H9 (cell line): ENCODE measurements around the gene ATG7. TPM values are rescaled to one million over a fixed set of nuclear protein-coding genes. Genes with fewer than 3 reads are reported as not detected.

Experiments
- DNase-seq: peaks from one replicate; pipeline ENCODE4 v3.0.0-alpha.2; 2017
- H2AFZ ChIP-seq: one replicate; pipeline ENCODE4 v1.6.1; 2013; ENCODE audit warnings: mild to moderate bottlenecking, low read length, control low read depth, moderate library complexity
- H2AK5ac ChIP-seq: 2 replicates; pipeline ENCODE4 v1.6.1; 2013; ENCODE audit warnings: low read length, control low read depth, mixed read lengths; ENCODE audit not compliant: insufficient read length
- H2BK120ac ChIP-seq: one replicate; pipeline ENCODE4 v1.6.1; 2013; ENCODE audit warnings: low read depth, mild to moderate bottlenecking, low read length, control low read depth, inconsistent platforms; ENCODE audit not compliant: poor library complexity, severe bottlenecking
- H2BK12ac ChIP-seq: 2 replicates; pipeline ENCODE4 v1.6.1; 2013; ENCODE audit warnings: low read length, control low read depth, mixed read lengths, low read depth; ENCODE audit not compliant: insufficient read length
- H2BK15ac ChIP-seq: 2 replicates; pipeline ENCODE4 v1.6.1; 2013; ENCODE audit warnings: low read depth, low read length, control low read depth
- H2BK20ac ChIP-seq: one replicate; pipeline ENCODE4 v1.6.1; 2013; ENCODE audit warnings: low read depth, mild to moderate bottlenecking, low read length, control low read depth, inconsistent platforms; ENCODE audit not compliant: poor library complexity, severe bottlenecking
- H2BK5ac ChIP-seq: 2 replicates; pipeline ENCODE4 v1.6.1; 2013; ENCODE audit warnings: low read length, control low read depth, mixed read lengths; ENCODE audit not compliant: insufficient read length
- H3K14ac ChIP-seq: 2 replicates; pipeline ENCODE4 v1.6.1; 2013; ENCODE audit warnings: low read length, control low read depth; ENCODE audit not compliant: insufficient read depth
- H3K18ac ChIP-seq: 2 replicates; pipeline ENCODE4 v1.6.1; 2013; ENCODE audit warnings: low read depth, mild to moderate bottlenecking, mixed read lengths, low read length, control low read depth; ENCODE audit not compliant: insufficient read length
- H3K23ac ChIP-seq: 2 replicates; pipeline ENCODE4 v1.6.1; 2013; ENCODE audit warnings: low read length, control low read depth, mixed read lengths, low read depth; ENCODE audit not compliant: insufficient read length
- H3K23me2 ChIP-seq: 2 replicates; pipeline ENCODE4 v1.6.1; 2013; ENCODE audit warnings: low read depth, mild to moderate bottlenecking, mixed read lengths, low read length, control low read depth; ENCODE audit not compliant: insufficient read length, poor library complexity, severe bottlenecking
- H3K27ac ChIP-seq: 2 replicates; pipeline ENCODE4 v1.5.1; 2013; ENCODE audit warnings: low read length, control low read depth, mixed read lengths, low read depth; ENCODE audit not compliant: insufficient read length
- H3K27me3 ChIP-seq: 2 replicates; pipeline ENCODE4 v1.6.1; 2013; ENCODE audit warnings: low read length, control low read depth, inconsistent platforms; ENCODE audit not compliant: insufficient read depth
- H3K4ac ChIP-seq: 2 replicates; pipeline ENCODE4 v1.6.1; 2013; ENCODE audit warnings: low read depth, mild to moderate bottlenecking, control low read depth, inconsistent platforms, low read length, moderate library complexity
- H3K4me1 ChIP-seq: 2 replicates; pipeline ENCODE4 v1.6.1; 2013; ENCODE audit warnings: low read length, control low read depth, inconsistent platforms; ENCODE audit not compliant: insufficient read depth
- H3K4me2 ChIP-seq: 2 replicates; pipeline ENCODE4 v1.6.1; 2013; ENCODE audit warnings: low read length, control low read depth, mixed read lengths; ENCODE audit not compliant: insufficient read length, insufficient read depth
- H3K56ac ChIP-seq: 2 replicates; pipeline ENCODE4 v1.6.1; 2013; ENCODE audit warnings: low read depth, mild to moderate bottlenecking, mixed read lengths, low read length, control low read depth; ENCODE audit not compliant: insufficient read length
- H3K79me1 ChIP-seq: 2 replicates; pipeline ENCODE4 v1.6.1; 2013; ENCODE audit warnings: low read depth, mild to moderate bottlenecking, moderate library complexity, low read length, control low read depth, inconsistent platforms; ENCODE audit not compliant: insufficient read depth, poor library complexity, severe bottlenecking
- H3K79me2 ChIP-seq: 2 replicates; pipeline ENCODE4 v1.6.1; 2013; ENCODE audit warnings: low read length, control low read depth, inconsistent platforms; ENCODE audit not compliant: insufficient read depth
- H3K9ac ChIP-seq: 2 replicates; pipeline ENCODE4 v1.6.1; 2013; ENCODE audit warnings: low read length, control low read depth, mixed read lengths; ENCODE audit not compliant: insufficient read length; ENCODE audit errors: extremely low read depth
- H3K9me3 ChIP-seq: one replicate; pipeline ENCODE4 v1.6.1; 2013; ENCODE audit warnings: low read depth, low read length, inconsistent platforms; ENCODE audit not compliant: control insufficient read depth
- H3T11ph ChIP-seq: one replicate; pipeline ENCODE4 v1.6.1; 2013; ENCODE audit warnings: mild to moderate bottlenecking, low read length, control low read depth, inconsistent platforms
- H4K20me1 ChIP-seq: one replicate; pipeline ENCODE4 v1.6.1; 2013; ENCODE audit not compliant: control insufficient read depth, insufficient read length, insufficient read depth
- H4K5ac ChIP-seq: 2 replicates; pipeline ENCODE4 v1.6.1; 2013; ENCODE audit warnings: low read depth, mild to moderate bottlenecking, mixed read lengths, low read length, control low read depth; ENCODE audit not compliant: insufficient read length
- H4K8ac ChIP-seq: replicated peaks from 2 replicates; pipeline ENCODE4 v1.6.1; 2013; ENCODE audit warnings: low read length, control low read depth, mixed read lengths, low read depth; ENCODE audit not compliant: insufficient read length
- H4K91ac ChIP-seq: 2 replicates; pipeline ENCODE4 v1.6.1; 2013; ENCODE audit warnings: low read depth, mild to moderate bottlenecking, moderate library complexity, mixed read lengths, low read length, control low read depth; ENCODE audit not compliant: insufficient read length
- H3K27ac Mint-ChIP-seq, 3 experiments: 2 replicates in 2 of 3; 3 replicates in 1 of 3; pipeline ENCODE4 v1.8.0; 2020 to 2021; ENCODE audit warnings: mixed read lengths in 3 of 3, mild to moderate bottlenecking in 1 of 3, moderate library complexity in 1 of 3
- H3K27me3 Mint-ChIP-seq: 2 replicates; pipeline ENCODE4 v1.8.0; 2021; ENCODE audit warnings: low read depth, mild to moderate bottlenecking, moderate library complexity, mixed read lengths
- H3K36me3 Mint-ChIP-seq, 3 experiments: 2 replicates in 2 of 3; 3 replicates in 1 of 3; pipeline ENCODE4 v1.8.0; 2020 to 2021; ENCODE audit warnings: low read depth in 3 of 3, mixed read lengths in 3 of 3; ENCODE audit not compliant: insufficient read depth in 1 of 3
- H3K4me1 Mint-ChIP-seq, 2 experiments: 2 replicates each; pipeline ENCODE4 v1.8.0; 2020; ENCODE audit warnings: mixed read lengths in 2 of 2
- H3K4me3 Mint-ChIP-seq, 2 experiments: 2 replicates in 1 of 2; 3 replicates in 1 of 2; pipeline ENCODE4 v1.8.0; 2020 to 2021; ENCODE audit warnings: mild to moderate bottlenecking in 2 of 2, mixed read lengths in 2 of 2, moderate library complexity in 1 of 2
- H3K9me3 Mint-ChIP-seq, 2 experiments: 2 replicates in 1 of 2; 3 replicates in 1 of 2; pipeline ENCODE4 v1.8.0; 2020; ENCODE audit warnings: mild to moderate bottlenecking in 2 of 2, mixed read lengths in 2 of 2, moderate library complexity in 1 of 2
- WGBS: extraction: QIAGEN DNeasy Blood & Tissue Kit; methylation state at CpG from one replicate; pipeline ENCODE4 v1.1.7; 2013; ENCODE audit warnings: missing lambda C conversion rate, low lambda C conversion rate, mixed read lengths; ENCODE audit not compliant: insufficient read length; ENCODE audit errors: extremely low coverage; 5-methylcytosine and 5-hydroxymethylcytosine counted together
- total RNA-seq: library from RNA; stranded (reverse); gene quantifications from 2 replicates; pipeline ENCODE4 v1.2.1, GENCODE V29; 2021
- TF ChIP-seq, protein P1 (sequence below): fragments of 200-600 bp; sonication (generic); conservative IDR thresholded peaks from 3 replicates; pipeline ENCODE4 v1.8.0; 2021; ENCODE audit warnings: antibody characterized with exemption, mild to moderate bottlenecking

ATG7 gene
- total RNA-seq, 1 experiment from 2014 or later: 17.9 TPM

DNA sequence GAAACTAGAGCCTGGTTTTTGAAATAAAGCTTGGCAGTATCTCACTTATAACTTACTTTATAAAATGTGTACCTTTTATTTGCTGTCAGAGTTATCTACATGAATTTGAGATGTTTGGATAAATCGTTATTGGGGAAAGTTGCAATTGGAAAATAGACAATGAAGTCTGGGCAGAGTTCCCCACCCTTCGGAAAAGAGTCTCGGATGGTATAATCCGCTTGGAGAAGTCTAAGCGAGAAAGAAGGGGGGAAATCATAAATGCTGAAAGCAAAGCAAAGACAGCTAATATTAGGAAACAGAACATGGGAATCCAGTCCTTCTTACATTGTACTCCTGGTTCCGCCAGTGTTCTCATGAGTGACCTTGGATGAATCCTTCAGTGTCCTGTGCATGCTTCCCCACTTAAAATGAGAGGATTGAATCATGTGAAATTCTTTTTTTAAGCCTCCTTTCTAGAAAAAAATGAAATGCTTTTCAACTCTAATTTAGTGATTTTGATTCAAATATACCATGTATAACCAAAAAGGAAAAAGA lies 162.4 kb downstream of the ATG7 start:
- no peak overlapping the region for H3K23ac ChIP-seq
- peak overlapping the region in 2 of 3 experiments; percentile 13 to 45; a peak in 2 of 7 replicates for H3K27ac Mint-ChIP-seq
- no CpG with 5 or more reads among the region's 6 CpGs for WGBS

More for the DNA sequence above, 162.4 kb downstream of the ATG7 start:
- Histone ChIP-seq H2AK5ac (no peak overlapping the region), H2BK15ac (no peak overlapping the region), H4K91ac (no peak overlapping the region), H3K27ac (no peak overlapping the region), H3T11ph (no peak overlapping the region), H3K4ac (no peak overlapping the region), H3K18ac (no peak overlapping the region), H3K23me2 (no peaks in the 10 kb centered on the region), H4K8ac (no peak overlapping the region), H2AFZ (no peak overlapping the region), H3K79me2 (no peaks in the 10 kb centered on the region), H4K5ac (no peak overlapping the region), H3K56ac (no peak overlapping the region), H3K4me2 (no peak overlapping the region), H3K9ac (no peak overlapping the region), H3K9me3 (no peaks in the 10 kb centered on the region), H4K20me1 (no peaks in the 10 kb centered on the region), H2BK12ac (no peak overlapping the region), H3K14ac (no peak overlapping the region), H2BK5ac (no peak overlapping the region), H3K79me1 (no peaks in the 10 kb centered on the region), H3K27me3 (no peaks in the 10 kb centered on the region), H2BK120ac (no peak overlapping the region), H2BK20ac (no peak overlapping the region), H3K4me1 (no peaks in the 10 kb centered on the region)
- no peaks in the 10 kb centered on the region for H3K9me3 Mint-ChIP-seq
- no peaks in the 10 kb centered on the region for H3K36me3 Mint-ChIP-seq
- TF ChIP-seq, protein P1, sequence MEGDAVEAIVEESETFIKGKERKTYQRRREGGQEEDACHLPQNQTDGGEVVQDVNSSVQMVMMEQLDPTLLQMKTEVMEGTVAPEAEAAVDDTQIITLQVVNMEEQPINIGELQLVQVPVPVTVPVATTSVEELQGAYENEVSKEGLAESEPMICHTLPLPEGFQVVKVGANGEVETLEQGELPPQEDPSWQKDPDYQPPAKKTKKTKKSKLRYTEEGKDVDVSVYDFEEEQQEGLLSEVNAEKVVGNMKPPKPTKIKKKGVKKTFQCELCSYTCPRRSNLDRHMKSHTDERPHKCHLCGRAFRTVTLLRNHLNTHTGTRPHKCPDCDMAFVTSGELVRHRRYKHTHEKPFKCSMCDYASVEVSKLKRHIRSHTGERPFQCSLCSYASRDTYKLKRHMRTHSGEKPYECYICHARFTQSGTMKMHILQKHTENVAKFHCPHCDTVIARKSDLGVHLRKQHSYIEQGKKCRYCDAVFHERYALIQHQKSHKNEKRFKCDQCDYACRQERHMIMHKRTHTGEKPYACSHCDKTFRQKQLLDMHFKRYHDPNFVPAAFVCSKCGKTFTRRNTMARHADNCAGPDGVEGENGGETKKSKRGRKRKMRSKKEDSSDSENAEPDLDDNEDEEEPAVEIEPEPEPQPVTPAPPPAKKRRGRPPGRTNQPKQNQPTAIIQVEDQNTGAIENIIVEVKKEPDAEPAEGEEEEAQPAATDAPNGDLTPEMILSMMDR: no peak
- peaks cover 3 to 4% of the 10 kb centered on the region in 2 experiments; a peak in 3 of 4 replicates for H3K4me1 Mint-ChIP-seq
- H3K4me3 Mint-ChIP-seq: no peak overlapping the region
- H3K27me3 Mint-ChIP-seq: no peaks in the 10 kb centered on the region
- DNase-seq: no peak
